ENCODE measurements around the gene AKR1B1.

Gene AKR1B1

GRCh38 chr7:134462337-134462925 is 3.5 kb upstream of the AKR1B1 start:
- TF ChIP-seq TAF1 (IDR thresholded peaks at IDR 0.05; ENCODE audit: borderline replicate concordance, insufficient read depth, low read length) (no peak), POLR2AphosphoS5 (IDR thresholded peaks at IDR 0.05; ENCODE audit: low read depth, low read length) (no peak), SIN3A (IDR thresholded peaks at IDR 0.05; ENCODE audit: borderline replicate concordance, insufficient read depth, low read length) (no peak), REST (IDR thresholded peaks at IDR 0.05; ENCODE audit: insufficient read depth in 1 of 2, low read depth in 2 of 2, low read length in 2 of 2) (no peak), FOXP2 (optimal IDR thresholded peaks at IDR 0.05; ENCODE audit: borderline replicate concordance, extremely low read depth, extremely low read length, insufficient read depth) (no peak)

GRCh38 chr7:134461916-134462315 is 3.0 kb upstream of the AKR1B1 start:
- TF ChIP-seq POLR2AphosphoS5 (IDR thresholded peaks at IDR 0.05; ENCODE audit: low read depth, low read length) (no peak), FOXP2 (optimal IDR thresholded peaks at IDR 0.05; ENCODE audit: borderline replicate concordance, extremely low read depth, extremely low read length, insufficient read depth) (no peak), REST (IDR thresholded peaks at IDR 0.05; ENCODE audit: insufficient read depth in 1 of 2, low read depth in 2 of 2, low read length in 2 of 2) (no peak), SIN3A (IDR thresholded peaks at IDR 0.05; ENCODE audit: borderline replicate concordance, insufficient read depth, low read length) (no peak), TAF1 (IDR thresholded peaks at IDR 0.05; ENCODE audit: borderline replicate concordance, insufficient read depth, low read length) (no peak)

GRCh38 chr7:134459981-134460380 is 1.1 kb upstream of the AKR1B1 start:
- TF ChIP-seq POLR2AphosphoS5 (IDR thresholded peaks at IDR 0.05; ENCODE audit: low read depth, low read length) = no peak
- no peak for TF ChIP-seq TAF1 (IDR thresholded peaks at IDR 0.05; ENCODE audit: borderline replicate concordance, insufficient read depth, low read length)
- no peak for TF ChIP-seq REST (IDR thresholded peaks at IDR 0.05; ENCODE audit: insufficient read depth in 1 of 2, low read depth in 2 of 2, low read length in 2 of 2)
- no peak for TF ChIP-seq FOXP2 (optimal IDR thresholded peaks at IDR 0.05; ENCODE audit: borderline replicate concordance, extremely low read depth, extremely low read length, insufficient read depth)
- TF ChIP-seq SIN3A (IDR thresholded peaks at IDR 0.05; ENCODE audit: borderline replicate concordance, insufficient read depth, low read length) = no peak

- TF ChIP-seq REST (IDR thresholded peaks at IDR 0.05; ENCODE audit: insufficient read depth in 1 of 2, low read depth in 2 of 2, low read length in 2 of 2) = no peak
These were observed 527 bp downstream of the AKR1B1 start for GRCh38 chr7:134458341-134458805.

- TF ChIP-seq REST (IDR thresholded peaks at IDR 0.05; ENCODE audit: insufficient read depth in 1 of 2, low read depth in 2 of 2, low read length in 2 of 2) (no peak), POLR2AphosphoS5 (IDR thresholded peaks at IDR 0.05; ENCODE audit: low read depth, low read length) (no peak), TAF1 (IDR thresholded peaks at IDR 0.05; ENCODE audit: borderline replicate concordance, insufficient read depth, low read length) (no peak), SIN3A (IDR thresholded peaks at IDR 0.05; ENCODE audit: borderline replicate concordance, insufficient read depth, low read length) (no peak), FOXP2 (optimal IDR thresholded peaks at IDR 0.05; ENCODE audit: borderline replicate concordance, extremely low read depth, extremely low read length, insufficient read depth) (no peak)
These were observed 1.7 kb downstream of the AKR1B1 start for GRCh38 chr7:134457210-134457609.
